CD14-positive monocyte (primary cell): ENCODE data around the gene PGAM4. TPM values are rescaled to one million over a fixed set of nuclear protein-coding genes. Genes with fewer than 3 reads are reported as not detected.
A peak's percentile ranks its signal among the peaks of the same experiment; 100 is the strongest.

Experiments
- DNase-seq, 3 donors: peaks; one replicate each; pipeline ENCODE4 v3.0.0-alpha.2; 2011 to 2022
- H2AFZ ChIP-seq: 2 replicates; pipeline ENCODE4 v1.6.0; 2012; ENCODE audit warnings: mild to moderate bottlenecking, low read depth, low read length, inconsistent platforms; ENCODE audit not compliant: insufficient read depth, poor library complexity, severe bottlenecking
- H3K27ac ChIP-seq, 2 donors: 1 replicate in 1 of 2; 2 replicates in 1 of 2; pipeline ENCODE4 v1.5.1; 2012 to 2013; ENCODE audit warnings: low read length in 2 of 2, control low read depth in 1 of 2, inconsistent platforms in 1 of 2, low read depth in 1 of 2, mild to moderate bottlenecking in 1 of 2
- H3K27me3 ChIP-seq, 2 donors: one replicate each; pipeline versions ENCODE4 v1.6.0 to v1.6.1; 2011 to 2013; ENCODE audit warnings: low read length in 2 of 2; ENCODE audit not compliant: control insufficient read depth in 2 of 2, insufficient read depth in 2 of 2
- H3K36me3 ChIP-seq, 2 donors: replicated peaks in 1 of 2; 1 replicate in 1 of 2; 2 replicates in 1 of 2; pipeline versions ENCODE4 v1.5.1 to v1.6.1; 2012 to 2013; ENCODE audit warnings: low read length in 2 of 2, control low read depth in 1 of 2, inconsistent platforms in 1 of 2, mild to moderate bottlenecking in 1 of 2; ENCODE audit not compliant: insufficient read depth in 2 of 2, control insufficient read depth in 1 of 2
- H3K4me1 ChIP-seq, 2 donors: 1 replicate in 1 of 2; 2 replicates in 1 of 2; pipeline versions ENCODE4 v1.5.1 to v1.6.1; 2012 to 2013; ENCODE audit warnings: low read length in 2 of 2, control low read depth in 1 of 2, inconsistent platforms in 1 of 2, mild to moderate bottlenecking in 1 of 2, moderate library complexity in 1 of 2; ENCODE audit not compliant: insufficient read depth in 2 of 2, control insufficient read depth in 1 of 2
- H3K4me2 ChIP-seq: replicated peaks from 2 replicates; pipeline ENCODE3; 2012; ENCODE audit warnings: low read length, moderate library complexity, mild to moderate bottlenecking; ENCODE audit not compliant: poor library complexity, severe bottlenecking; ENCODE audit errors: extremely low read depth
- H3K4me3 ChIP-seq, 3 experiments: fragments of 200-600 bp in 1 of 3; sonication (generic) in 1 of 3; replicated peaks in 1 of 3; 1 replicate in 2 of 3; 2 replicates in 1 of 3; pipeline ENCODE4 v1.5.1; 2011 to 2013; ENCODE audit warnings: low read length in 3 of 3, mild to moderate bottlenecking in 3 of 3, control low read depth in 2 of 3, low read depth in 2 of 3, inconsistent platforms in 1 of 3, moderate library complexity in 1 of 3
- H3K79me2 ChIP-seq: 2 replicates; pipeline ENCODE4 v1.6.0; 2012; ENCODE audit warnings: mild to moderate bottlenecking, control low read depth, inconsistent platforms, low read length, moderate library complexity; ENCODE audit not compliant: insufficient read depth
- H3K9ac ChIP-seq: 2 replicates; pipeline ENCODE4 v1.6.0; 2017; ENCODE audit warnings: low read length, mild to moderate bottlenecking; ENCODE audit not compliant: insufficient read depth, poor library complexity, severe bottlenecking
- H3K9me3 ChIP-seq, 2 donors: replicated peaks in 1 of 2; 1 replicate in 1 of 2; 2 replicates in 1 of 2; pipeline versions ENCODE4 v1.5.1 to v1.6.1; 2012 to 2013; ENCODE audit warnings: low read length in 2 of 2, control low read depth in 1 of 2; ENCODE audit not compliant: control insufficient read depth in 1 of 2, insufficient read depth in 1 of 2
- H4K20me1 ChIP-seq: 2 replicates; pipeline ENCODE4 v1.6.0; 2012; ENCODE audit warnings: mild to moderate bottlenecking, low read length, control low read depth, moderate library complexity; ENCODE audit not compliant: insufficient read depth
- H3K27ac Mint-ChIP-seq, 7 donors: one replicate each; pipeline ENCODE4 v1.8.0; 2020; ENCODE audit warnings: mild to moderate bottlenecking in 7 of 7, mixed read lengths in 7 of 7, moderate library complexity in 6 of 7, inconsistent platforms in 2 of 7
- H3K27me3 Mint-ChIP-seq, 3 donors: one replicate each; pipeline ENCODE4 v1.8.0; 2021 to 2022; ENCODE audit warnings: low read depth in 3 of 3, mild to moderate bottlenecking in 3 of 3, mixed read lengths in 3 of 3, moderate library complexity in 3 of 3, inconsistent platforms in 1 of 3
- H3K36me3 Mint-ChIP-seq, 2 donors: one replicate each; pipeline ENCODE4 v1.8.0; 2020; ENCODE audit warnings: mixed read lengths in 2 of 2, inconsistent platforms in 1 of 2, mild to moderate bottlenecking in 1 of 2
- H3K4me1 Mint-ChIP-seq: one replicate; pipeline ENCODE4 v1.8.0; 2020; ENCODE audit warnings: mild to moderate bottlenecking, mixed read lengths
- H3K4me3 Mint-ChIP-seq, 2 donors: one replicate each; pipeline ENCODE4 v1.8.0; 2020; ENCODE audit warnings: mild to moderate bottlenecking in 2 of 2, mixed read lengths in 2 of 2, moderate library complexity in 1 of 2
- H3K9me3 Mint-ChIP-seq, 7 donors: one replicate each; pipeline ENCODE4 v1.8.0; 2020 to 2022; ENCODE audit warnings: mixed read lengths in 7 of 7, mild to moderate bottlenecking in 6 of 7, moderate library complexity in 6 of 7, inconsistent platforms in 2 of 7
- WGBS: methylation state at CpG from one replicate; pipeline ENCODE4 v1.1.5; 2013; ENCODE audit warnings: missing lambda C conversion rate; ENCODE audit not compliant: insufficient coverage; 5-methylcytosine and 5-hydroxymethylcytosine counted together
- intact Hi-C, 2 donors: fragments of 100-400 bp; cut with micrococcal nuclease; formaldehyde crosslinking; loops; one replicate each; pipeline versions ENCODE4 v1.15.0 to v1.15.1; 2023
- polyA plus RNA-seq, 3 donors: library from polyadenylated mRNA; depleted of rRNA in 1 of 3; unstranded in 2 of 3; stranded (reverse) in 1 of 3; fragments of 300-500 nt in 2 of 3; fragments of >200 nt in 1 of 3; fragmentation: Illumina TruSeq in 2 of 3; gene quantifications; 1 replicate in 2 of 3; 2 replicates in 1 of 3; pipeline ENCODE4 v1.2.3, GENCODE V29; 2012 to 2021
- TF ChIP-seq, protein P1 (sequence below): fragments of 200-600 bp; IDR thresholded peaks from one replicate; pipeline ENCODE4 v1.8.0; 2022; ENCODE audit warnings: antibody characterized with exemption, mild to moderate bottlenecking

Gene PGAM4
- polyA plus RNA-seq, 3 donors = not detected

DNA sequence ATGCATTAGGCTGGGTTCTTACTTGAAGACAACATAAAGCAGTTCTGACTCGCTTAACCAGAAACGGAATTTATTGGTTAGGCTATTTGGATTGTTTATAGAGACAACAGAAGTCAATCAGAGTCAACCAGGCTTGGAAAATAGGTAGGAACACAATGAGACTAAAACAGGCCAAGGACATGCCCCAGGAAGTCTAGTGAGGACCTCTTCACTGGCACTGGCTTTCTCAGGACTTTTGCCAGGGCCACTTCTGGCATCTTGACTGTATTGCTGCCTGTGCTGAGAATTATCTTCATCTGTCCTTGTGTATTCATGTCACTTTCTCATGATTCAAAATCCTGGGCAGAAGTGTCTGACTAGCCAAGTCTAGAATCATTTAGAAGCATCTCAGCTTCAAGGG lies 19.6 kb downstream of the PGAM4 start:
- no CpG with 5 or more reads among the region's 2 CpGs for WGBS
- H3K27ac Mint-ChIP-seq = no peak overlapping the region
- H3K27me3 ChIP-seq = no peaks in the 10 kb centered on the region

DNA sequence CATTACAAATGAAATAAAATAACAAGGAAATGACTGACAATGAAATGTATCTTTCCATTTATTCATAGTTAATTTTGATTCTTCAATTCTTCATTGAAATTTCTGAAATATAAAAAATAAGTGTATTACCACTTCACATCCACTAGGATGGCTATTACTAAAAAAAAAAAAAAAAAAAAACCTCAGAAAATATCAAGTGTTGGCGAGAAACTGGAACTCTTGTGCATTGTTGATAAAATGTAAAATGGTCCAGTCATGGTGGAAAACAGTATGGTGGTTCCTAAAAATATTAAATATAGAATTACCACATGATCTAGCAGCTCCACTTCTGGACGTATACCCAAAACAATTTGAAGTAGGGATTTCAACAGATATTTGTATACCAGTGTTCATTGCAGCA lies 22.9 kb downstream of the PGAM4 start:
- Histone ChIP-seq H3K9ac (no peak overlapping the region), H3K36me3 (no peaks in the 10 kb centered on the region), H2AFZ (no peak overlapping the region), H3K4me2 (no peak overlapping the region), H3K27me3 (no peaks in the 10 kb centered on the region), H3K9me3 (no peaks in the 10 kb centered on the region), H3K4me1 (peaks cover 15 to 22% of the 10 kb centered on the region in 2 donors), H3K79me2 (peaks cover 7% of the 10 kb centered on the region), H3K4me3 (no peak overlapping the region), H4K20me1 (no peaks in the 10 kb centered on the region), H3K27ac (no peak overlapping the region)
- peaks cover 11% of the 10 kb centered on the region for H3K4me1 Mint-ChIP-seq
- peak overlapping the region in 1 of 7 donors; percentile 65 for H3K27ac Mint-ChIP-seq
- H3K36me3 Mint-ChIP-seq = no peaks in the 10 kb centered on the region
- no peak for DNase-seq
- H3K4me3 Mint-ChIP-seq = no peak overlapping the region
- intact Hi-C loops = no loop called here
- H3K9me3 Mint-ChIP-seq = no peaks in the 10 kb centered on the region
- no CpG with 5 or more reads among the region's 2 CpGs for whole genome bisulfite sequencing
- TF ChIP-seq, protein P1, sequence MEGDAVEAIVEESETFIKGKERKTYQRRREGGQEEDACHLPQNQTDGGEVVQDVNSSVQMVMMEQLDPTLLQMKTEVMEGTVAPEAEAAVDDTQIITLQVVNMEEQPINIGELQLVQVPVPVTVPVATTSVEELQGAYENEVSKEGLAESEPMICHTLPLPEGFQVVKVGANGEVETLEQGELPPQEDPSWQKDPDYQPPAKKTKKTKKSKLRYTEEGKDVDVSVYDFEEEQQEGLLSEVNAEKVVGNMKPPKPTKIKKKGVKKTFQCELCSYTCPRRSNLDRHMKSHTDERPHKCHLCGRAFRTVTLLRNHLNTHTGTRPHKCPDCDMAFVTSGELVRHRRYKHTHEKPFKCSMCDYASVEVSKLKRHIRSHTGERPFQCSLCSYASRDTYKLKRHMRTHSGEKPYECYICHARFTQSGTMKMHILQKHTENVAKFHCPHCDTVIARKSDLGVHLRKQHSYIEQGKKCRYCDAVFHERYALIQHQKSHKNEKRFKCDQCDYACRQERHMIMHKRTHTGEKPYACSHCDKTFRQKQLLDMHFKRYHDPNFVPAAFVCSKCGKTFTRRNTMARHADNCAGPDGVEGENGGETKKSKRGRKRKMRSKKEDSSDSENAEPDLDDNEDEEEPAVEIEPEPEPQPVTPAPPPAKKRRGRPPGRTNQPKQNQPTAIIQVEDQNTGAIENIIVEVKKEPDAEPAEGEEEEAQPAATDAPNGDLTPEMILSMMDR = peak; percentile 14
- H3K27me3 Mint-ChIP-seq = no peaks in the 10 kb centered on the region

More for the DNA sequence above, 19.6 kb downstream of the PGAM4 start:
- H3K4me3 Mint-ChIP-seq = no peak overlapping the region
- no peaks in the 10 kb centered on the region for H3K36me3 Mint-ChIP-seq
- DNase-seq = no peak
- TF ChIP-seq, protein P1 = no peak
- Histone ChIP-seq H3K9me3 (no peaks in the 10 kb centered on the region), H4K20me1 (no peaks in the 10 kb centered on the region), H3K9ac (no peak overlapping the region), H3K4me3 (no peak overlapping the region), H3K4me2 (no peak overlapping the region), H3K27ac (no peak overlapping the region), H3K79me2 (no peaks in the 10 kb centered on the region), H3K36me3 (no peaks in the 10 kb centered on the region), H2AFZ (no peak overlapping the region), H3K4me1 (peaks cover 13 to 16% of the 10 kb centered on the region in 2 donors)
- no peaks in the 10 kb centered on the region for H3K9me3 Mint-ChIP-seq
- no peaks in the 10 kb centered on the region for H3K27me3 Mint-ChIP-seq
- intact Hi-C loops = no loop called here
- H3K4me1 Mint-ChIP-seq = peaks cover 10% of the 10 kb centered on the region
